Gastrocnemius medialis (tissue), 4 donors: Measurements from ENCODE around the gene RNF220. TPM values are rescaled to one million over a fixed set of nuclear protein-coding genes. Genes with fewer than 3 reads are reported as not detected.

Source experiments
- ATAC-seq, 2 donors: fragments of 150-250 bp; one replicate each; pipeline ENCODE4 v1.9.1; 2016
- DNase-seq, 2 donors: peaks; one replicate each; pipeline ENCODE4 v3.0.0-alpha.2; 2019
- H3K27ac ChIP-seq, 4 donors: fragments of 200-600 bp; sonication (generic); 1 replicate in 1 of 4; 2 replicates in 3 of 4; pipeline ENCODE4 v1.5.1; 2016 to 2018; ENCODE audit warnings: mild to moderate bottlenecking in 2 of 4, moderate library complexity in 1 of 4
- H3K27me3 ChIP-seq, 3 donors: fragments of 200-600 bp; sonication (generic) in 2 of 3; 1 replicate in 1 of 3; 2 replicates in 2 of 3; pipeline versions ENCODE4 v1.5.1 to v1.6.0; 2016 to 2019; ENCODE audit warnings: mild to moderate bottlenecking in 1 of 3, moderate library complexity in 1 of 3
- H3K36me3 ChIP-seq, 2 donors: fragments of 200-600 bp; sonication (generic) in 1 of 2; one replicate each; pipeline ENCODE4 v1.5.1; 2017 to 2018
- H3K4me1 ChIP-seq, 2 donors: fragments of 200-600 bp; sonication (generic) in 1 of 2; one replicate each; pipeline ENCODE4 v1.5.1; 2016 to 2017; ENCODE audit warnings: mild to moderate bottlenecking in 2 of 2
- H3K4me3 ChIP-seq, 4 donors: fragments of 200-600 bp; sonication (generic) in 3 of 4; 1 replicate in 1 of 4; 2 replicates in 3 of 4; pipeline ENCODE4 v1.5.1; 2016 to 2019; ENCODE audit warnings: mild to moderate bottlenecking in 2 of 4
- H3K9me3 ChIP-seq, 3 donors: fragments of 200-600 bp; sonication (generic) in 2 of 3; 1 replicate in 1 of 3; 2 replicates in 2 of 3; pipeline ENCODE4 v1.5.1; 2016 to 2019
- CTCF ChIP-seq, 5 experiments: fragments of 450-650 bp in 3 of 5; fragments of 200-600 bp in 2 of 5; sonication (generic) in 2 of 5; IDR thresholded peaks in 4 of 5; conservative IDR thresholded peaks in 1 of 5; 1 replicate in 4 of 5; 2 replicates in 1 of 5; pipeline ENCODE4 v1.5.1; 2016 to 2019; ENCODE audit warnings: antibody characterized with exemption in 5 of 5, mild to moderate bottlenecking in 3 of 5, moderate library complexity in 3 of 5
- POLR2A ChIP-seq, 2 donors: fragments of 450-650 bp; IDR thresholded peaks; one replicate each; pipeline ENCODE4 v1.6.1; 2017; ENCODE audit warnings: antibody characterized with exemption in 2 of 2, mild to moderate bottlenecking in 2 of 2, moderate library complexity in 2 of 2
- in situ Hi-C, 4 donors: fragments of 200-750 bp; cut with MboI; loops; one replicate each; pipeline versions ENCODE4 v1.15.0 to v1.8.0; 2017; ENCODE audit warnings: low sequenced_read_pairs in 4 of 4
- intact Hi-C: fragments of 100-400 bp; cut with DNase I; formaldehyde crosslinking; loops from one replicate; pipeline ENCODE4 v1.15.1; 2023; ENCODE audit warnings: low total_unique reads
- microRNA-seq, 2 donors: library from miRNA; unstranded; fragments of <30 nt; microRNA quantifications; one replicate each; pipeline ENCODE4, GENCODE V29; 2016; ENCODE audit warnings: borderline replicate concordance in 2 of 2
- total RNA-seq, 4 donors: library from RNA; depleted of rRNA; stranded (reverse); fragments of >200 nt; gene quantifications; one replicate each; pipeline versions ENCODE4 v1.1.0 to v1.2.3, GENCODE V29; 2016

Gene RNF220
- total RNA-seq, 4 donors from 2014 or later = 91.2 to 172 (median 128) TPM

- ATAC-seq = no peak
- Histone ChIP-seq H3K27me3 (no peaks in the 10 kb centered on the region), H3K9me3 (no peaks in the 10 kb centered on the region), H3K4me3 (no peak overlapping the region), H3K36me3 (no peaks in the 10 kb centered on the region), H3K27ac (no peak overlapping the region), H3K4me1 (no peaks in the 10 kb centered on the region)
- DNase-seq = no peak
- intact Hi-C loops = no loop called here
- TF ChIP-seq CTCF (IDR thresholded peaks at IDR 0.05 in 4 of 5, conservative IDR thresholded peaks at IDR 0.05 in 1 of 5) (no peak), POLR2A (IDR thresholded peaks at IDR 0.05) (no peak)
- in situ Hi-C loops = no loop called here
Measured at GRCh38 chr1:44701141-44701573, 296.1 kb downstream of the RNF220 start.

Small RNA genes lying within 50 kb of the gene (microRNA-seq; reads per million reads assigned to microRNA genes)
- gene MIR5584 = 0 to 0.85 reads per million in 2 donors

Other genes with a start within 250 kb of the RNF220 start
- 10 to 100 TPM; 24.9 to 42.2 (median 34.9) TPM for gene DMAP1, start 191.8 kb upstream of the RNF220 start, total RNA-seq
- gene ERI3, start 50.0 kb upstream of the RNF220 start, total RNA-seq = 100 to 1,000 TPM in 1 of 4 donors, 10 to 100 TPM in 3; 53.8 to 101 (median 79.8) TPM